GM12892 (cell line): ENCODE measurements around the gene ABI2.
A peak's percentile ranks its signal among the peaks of the same experiment; 100 is the strongest.

ENCODE experiments used
- DNase-seq: peaks from one replicate; pipeline ENCODE4 v3.0.0; 2011; ENCODE audit not compliant: insufficient read length
- FAIRE-seq: peaks from 2 replicates; lab custom pipeline; 2011; peaks lifted over from hg19 to GRCh38; lab: Jason Lieb, UNC
- POLR2A ChIP-seq: IDR thresholded peaks from 2 replicates; pipeline ENCODE4 v1.6.1; 2011; ENCODE audit warnings: low read depth, low read length, control low read depth
- POLR2AphosphoS5 ChIP-seq: IDR thresholded peaks from 2 replicates; pipeline ENCODE4 v1.6.1; 2011; ENCODE audit warnings: low read depth, low read length, control low read depth
- TAF1 ChIP-seq: IDR thresholded peaks from 2 replicates; pipeline ENCODE4 v1.6.1; 2011; ENCODE audit warnings: low read depth, mild to moderate bottlenecking, control low read depth, low read length, borderline replicate concordance

Gene ABI2

DNA sequence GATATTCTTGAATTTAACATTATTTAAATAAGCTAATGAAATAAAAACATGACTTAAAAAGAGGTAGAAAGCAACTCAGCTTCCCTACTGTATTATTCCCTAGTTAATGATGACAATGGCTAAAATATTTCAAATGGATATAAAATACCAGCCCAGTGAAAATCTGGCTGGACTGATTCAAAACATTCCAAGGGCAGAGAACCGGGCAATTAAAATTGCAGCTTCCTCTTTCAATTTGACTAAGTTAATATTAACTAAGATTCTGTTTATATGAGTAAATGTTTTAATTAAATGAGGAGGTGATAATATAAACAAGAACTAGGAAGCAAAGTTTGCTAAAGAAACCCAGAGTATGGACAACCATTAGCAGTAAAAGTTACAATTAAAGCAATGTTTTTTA is 141.4 kb downstream of the ABI2 start:
- no peak for TF ChIP-seq TAF1
- TF ChIP-seq POLR2A, result no peak
- no peak for TF ChIP-seq POLR2AphosphoS5
- DNase-seq, result no peak
- FAIRE-seq, result no peak

DNA sequence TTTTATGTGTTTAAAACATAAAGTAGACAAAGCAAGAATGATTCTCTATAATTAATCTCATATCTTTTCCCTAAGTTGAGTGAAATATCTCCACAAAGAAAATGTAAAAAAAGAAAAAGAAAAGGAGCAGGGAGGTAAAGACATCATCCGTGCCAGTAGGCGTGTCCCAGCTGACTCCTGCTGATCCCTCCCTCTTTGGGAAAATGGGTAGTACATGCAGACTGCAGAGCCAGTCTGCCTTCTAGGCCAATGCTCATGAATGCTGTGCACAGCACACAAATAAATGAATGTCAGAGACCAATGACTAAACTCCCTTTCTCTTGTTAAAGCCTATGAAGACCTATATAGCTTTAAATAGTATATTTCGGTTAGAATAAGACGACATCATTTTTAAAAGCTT is 142.2 kb downstream of the ABI2 start:
- FAIRE-seq (no peak), DNase-seq (no peak)
- TF ChIP-seq TAF1, result no peak
- TF ChIP-seq POLR2AphosphoS5, result no peak
- TF ChIP-seq POLR2A, result no peak

- TF ChIP-seq TAF1 (no peak), POLR2AphosphoS5 (no peak), POLR2A (no peak)
- FAIRE-seq, result no peak
- no peak for DNase-seq
Observed at GRCh38 chr2:203471323-203471722, 143.1 kb downstream of the ABI2 start.

DNA sequence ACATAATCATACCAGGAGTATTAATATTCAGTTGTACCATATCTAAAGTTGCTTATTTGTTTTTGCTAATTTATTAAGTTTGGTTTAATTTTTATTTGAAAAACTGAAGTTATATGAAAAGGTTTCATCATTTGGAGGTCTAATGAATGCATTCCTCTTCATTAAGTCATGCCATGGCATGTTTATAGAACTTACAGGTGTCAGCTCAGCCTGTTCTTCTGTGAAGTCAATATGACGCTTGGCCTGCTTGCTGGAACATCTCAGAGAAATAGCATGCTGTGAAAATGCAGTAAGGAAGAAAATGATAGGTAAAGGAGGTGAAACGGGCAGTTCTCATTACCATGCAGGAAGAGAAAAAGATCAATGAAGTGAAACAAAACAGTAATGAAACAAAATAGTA is 148.7 kb downstream of the ABI2 start:
- FAIRE-seq, result no peak
- DNase-seq, result no peak
- TF ChIP-seq POLR2AphosphoS5 (no peak), POLR2A (no peak), TAF1 (no peak)

- FAIRE-seq (no peak), DNase-seq (no peak)
- TF ChIP-seq POLR2A (no peak), TAF1 (no peak), POLR2AphosphoS5 (no peak)
Observed at GRCh38 chr2:203480623-203481022, 152.4 kb downstream of the ABI2 start.

GRCh38 chr2:203484266-203485112 is 156.3 kb downstream of the ABI2 start:
- no peak for DNase-seq
- FAIRE-seq, result peak; percentile 98
- TF ChIP-seq POLR2AphosphoS5 (no peak), POLR2A (no peak), TAF1 (no peak)

- FAIRE-seq (no peak), DNase-seq (no peak)
- TF ChIP-seq POLR2AphosphoS5 (no peak), TAF1 (no peak), POLR2A (no peak)
Observed at GRCh38 chr2:203489531-203489930, 161.3 kb downstream of the ABI2 start.

GRCh38 chr2:203490391-203490790 is 162.2 kb downstream of the ABI2 start:
- DNase-seq, result no peak
- FAIRE-seq, result no peak
- TF ChIP-seq TAF1 (no peak), POLR2AphosphoS5 (no peak), POLR2A (no peak)

- FAIRE-seq, result peak; percentile 42
- DNase-seq, result no peak
- TF ChIP-seq TAF1 (no peak), POLR2AphosphoS5 (no peak), POLR2A (no peak)
Observed at GRCh38 chr2:203492965-203493364, 164.8 kb downstream of the ABI2 start.
